Endothelial cell of umbilical vein (primary cell): ENCODE results near the gene SIDT1.

ENCODE experiments used
- EZH2 ChIP-seq: IDR thresholded peaks from 2 replicates; pipeline ENCODE4 v1.6.1; 2012; ENCODE audit warnings: borderline replicate concordance, low read depth, mild to moderate bottlenecking, moderate library complexity, low read length, inconsistent platforms; ENCODE audit not compliant: severe bottlenecking
- GATA2 ChIP-seq: IDR thresholded peaks from 2 replicates; pipeline ENCODE4 v1.7.0; 2011; ENCODE audit warnings: low read depth, mild to moderate bottlenecking, moderate library complexity, mixed read lengths, low read length; ENCODE audit not compliant: insufficient read length, insufficient read depth
- MYC ChIP-seq: IDR thresholded peaks from one replicate; pipeline ENCODE4 v1.6.1; 2011; ENCODE audit warnings: mild to moderate bottlenecking, low read depth, low read length
- POLR2A ChIP-seq: IDR thresholded peaks from 2 replicates; pipeline ENCODE4 v1.6.1; 2012; ENCODE audit warnings: low read depth, mild to moderate bottlenecking, control low read depth, low read length
- POLR2AphosphoS5 ChIP-seq: IDR thresholded peaks from 2 replicates; pipeline ENCODE4 v1.6.1; 2012; ENCODE audit warnings: low read depth, mild to moderate bottlenecking, control low read depth, low read length, moderate library complexity; ENCODE audit not compliant: insufficient read depth
- TF ChIP-seq, protein P1 (sequence below): IDR thresholded peaks from 2 replicates; pipeline ENCODE4 v1.6.1; 2011; ENCODE audit not compliant: insufficient read depth, insufficient read length
- TF ChIP-seq, protein P2 (sequence below), 2 donors: IDR thresholded peaks; 1 replicate in 1 of 2; 2 replicates in 1 of 2; pipeline ENCODE4 v1.5.1; 2011; ENCODE audit warnings: low read length in 2 of 2, mild to moderate bottlenecking in 2 of 2, moderate library complexity in 2 of 2, control low read depth in 1 of 2, inconsistent platforms in 1 of 2, low read depth in 1 of 2; ENCODE audit not compliant: insufficient read depth in 1 of 2; ENCODE audit errors: extremely low read depth in 1 of 2

DNA sequence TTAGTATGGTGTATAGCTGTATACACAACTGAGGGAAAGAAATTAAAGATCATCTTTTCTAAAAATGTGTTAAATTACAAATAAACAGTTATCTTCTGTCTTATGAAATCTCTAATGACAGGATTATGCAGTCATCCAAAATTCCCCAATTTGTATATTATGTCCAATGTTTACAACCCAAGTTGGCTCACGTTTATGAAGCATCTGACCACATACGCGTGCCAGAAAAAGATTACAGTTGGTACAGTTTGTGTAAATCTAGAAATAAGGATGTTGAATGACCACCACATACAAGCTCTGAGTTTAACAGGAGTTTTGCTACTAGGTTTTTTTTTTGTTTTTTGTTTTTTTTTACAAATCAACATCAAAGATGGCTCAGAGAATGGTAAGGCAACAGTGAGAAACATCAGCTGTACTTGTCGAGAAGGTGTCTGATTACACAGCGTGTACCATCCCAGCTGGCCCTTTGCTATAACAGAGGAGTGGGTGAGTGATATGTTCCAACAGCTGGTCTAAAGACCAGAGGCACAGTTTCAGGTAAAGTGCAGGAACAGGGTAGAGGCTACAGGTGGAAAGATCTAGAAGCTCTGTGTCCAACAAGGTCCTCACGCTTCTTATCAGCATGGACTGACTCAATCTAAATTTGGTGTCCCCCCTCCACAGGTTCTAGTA, 117.0 kb downstream of the SIDT1 start:
- TF ChIP-seq EZH2 (no peak), POLR2A (no peak), GATA2 (no peak), POLR2AphosphoS5 (no peak), MYC (no peak)
- TF ChIP-seq, protein P1, sequence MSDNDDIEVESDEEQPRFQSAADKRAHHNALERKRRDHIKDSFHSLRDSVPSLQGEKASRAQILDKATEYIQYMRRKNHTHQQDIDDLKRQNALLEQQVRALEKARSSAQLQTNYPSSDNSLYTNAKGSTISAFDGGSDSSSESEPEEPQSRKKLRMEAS: no peak
- TF ChIP-seq, protein P2, sequence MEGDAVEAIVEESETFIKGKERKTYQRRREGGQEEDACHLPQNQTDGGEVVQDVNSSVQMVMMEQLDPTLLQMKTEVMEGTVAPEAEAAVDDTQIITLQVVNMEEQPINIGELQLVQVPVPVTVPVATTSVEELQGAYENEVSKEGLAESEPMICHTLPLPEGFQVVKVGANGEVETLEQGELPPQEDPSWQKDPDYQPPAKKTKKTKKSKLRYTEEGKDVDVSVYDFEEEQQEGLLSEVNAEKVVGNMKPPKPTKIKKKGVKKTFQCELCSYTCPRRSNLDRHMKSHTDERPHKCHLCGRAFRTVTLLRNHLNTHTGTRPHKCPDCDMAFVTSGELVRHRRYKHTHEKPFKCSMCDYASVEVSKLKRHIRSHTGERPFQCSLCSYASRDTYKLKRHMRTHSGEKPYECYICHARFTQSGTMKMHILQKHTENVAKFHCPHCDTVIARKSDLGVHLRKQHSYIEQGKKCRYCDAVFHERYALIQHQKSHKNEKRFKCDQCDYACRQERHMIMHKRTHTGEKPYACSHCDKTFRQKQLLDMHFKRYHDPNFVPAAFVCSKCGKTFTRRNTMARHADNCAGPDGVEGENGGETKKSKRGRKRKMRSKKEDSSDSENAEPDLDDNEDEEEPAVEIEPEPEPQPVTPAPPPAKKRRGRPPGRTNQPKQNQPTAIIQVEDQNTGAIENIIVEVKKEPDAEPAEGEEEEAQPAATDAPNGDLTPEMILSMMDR (IDR thresholded peaks at IDR 0.05; ENCODE audit: extremely low read depth in 1 of 2, insufficient read depth in 1 of 2, low read depth in 1 of 2, low read length in 2 of 2): no peak
